Right atrium auricular region (tissue), 2 donors: ENCODE data around the gene TECPR1. TPM values are rescaled to one million over a fixed set of nuclear protein-coding genes. Genes with fewer than 3 reads are reported as not detected.

ENCODE experiments used
- DNase-seq: peaks from one replicate; pipeline ENCODE4 v3.0.0-alpha.2; 2019; ENCODE audit warnings: low spot score
- H3K27ac ChIP-seq, 2 donors: fragments of 200-600 bp; sonication (generic); 1 replicate in 1 of 2; 2 replicates in 1 of 2; pipeline ENCODE4 v1.5.1; 2016 to 2019
- H3K27me3 ChIP-seq, 2 donors: fragments of 200-600 bp; sonication (generic); one replicate each; pipeline versions ENCODE4 v1.5.1 to v1.6.0; 2017 to 2019
- H3K36me3 ChIP-seq: fragments of 200-600 bp; sonication (generic); one replicate; pipeline ENCODE4 v1.5.1; 2016
- H3K4me1 ChIP-seq, 2 donors: fragments of 200-600 bp; sonication (generic); one replicate each; pipeline versions ENCODE4 v1.5.1 to v1.6.0; 2017 to 2019
- H3K4me3 ChIP-seq, 2 donors: fragments of 200-600 bp; sonication (generic); 1 replicate in 1 of 2; 2 replicates in 1 of 2; pipeline ENCODE4 v1.5.1; 2017 to 2019; ENCODE audit warnings: mild to moderate bottlenecking in 1 of 2, moderate library complexity in 1 of 2
- H3K9me3 ChIP-seq, 2 donors: fragments of 200-600 bp; sonication (generic); one replicate each; pipeline ENCODE4 v1.5.1; 2019
- CTCF ChIP-seq, 2 donors: fragments of 200-600 bp; sonication (generic); IDR thresholded peaks; one replicate each; pipeline ENCODE4 v1.5.1; 2019; ENCODE audit warnings: antibody characterized with exemption in 2 of 2
- total RNA-seq, 2 donors: library from RNA; depleted of rRNA; stranded (reverse); fragments of >200 nt; gene quantifications; one replicate each; pipeline ENCODE4 v1.1.0, GENCODE V29; 2016

The TECPR1 gene
- total RNA-seq, 2 donors from 2014 or later = 11.5 to 13.9 TPM

GRCh38 chr7:98165827-98166667 lies 86.0 kb downstream of the TECPR1 start:
- no peak for DNase-seq
- Histone ChIP-seq H3K9me3 (no peaks in the 10 kb centered on the region), H3K36me3 (no peaks in the 10 kb centered on the region), H3K27me3 (no peaks in the 10 kb centered on the region), H3K27ac (no peak overlapping the region), H3K4me3 (no peak overlapping the region), H3K4me1 (peaks cover 0 to 20% of the 10 kb centered on the region in 2 donors)
- peak; percentile 30 to 82 for TF ChIP-seq CTCF (IDR thresholded peaks at IDR 0.05)

Other genes with a start within 250 kb of the TECPR1 start
- gene LMTK2, start 145.4 kb downstream of the TECPR1 start, total RNA-seq = 10 to 100 TPM; 39.2 to 54.1 TPM
- under 1 TPM in 1 of 2 donors, not detected in 1; 0.83 TPM for gene BHLHA15, start 40.8 kb downstream of the TECPR1 start, total RNA-seq
- gene BRI3, start 29.5 kb upstream of the TECPR1 start, total RNA-seq = 10 to 100 TPM; 55.6 to 61.1 TPM
- 1 to 10 TPM; 1.1 to 1.7 TPM for gene BAIAP2L1, start 148.9 kb upstream of the TECPR1 start, total RNA-seq